Epidermal melanocyte (primary cell): ENCODE results near the gene KRTCAP2.
"Not testable (repeated sequence)": the region's sequence is repeated elsewhere in the genome, so short reads cannot be mapped to it uniquely, and the experiment has no call there.

Experiments
- DNase-seq: peaks from one replicate; pipeline ENCODE4 v3.0.0; 2011; ENCODE audit warnings: low spot score; ENCODE audit not compliant: insufficient read length

Gene KRTCAP2

GRCh38 chr1:155168456-155169210 is 4.5 kb downstream of the KRTCAP2 start:
- no peak for DNase-seq

- not testable (repeated sequence) for DNase-seq
Observed at GRCh38 chr1:155168105-155168445, 5.0 kb downstream of the KRTCAP2 start.

GRCh38 chr1:155167166-155168104 is 5.7 kb downstream of the KRTCAP2 start:
- DNase-seq: peak; percentile 70

- peak; percentile 11 for DNase-seq
Observed at GRCh38 chr1:155166471-155167165, 6.5 kb downstream of the KRTCAP2 start.

GRCh38 chr1:155166051-155166470 is 7.0 kb downstream of the KRTCAP2 start:
- no peak for DNase-seq

- DNase-seq: not testable (repeated sequence)
Observed at GRCh38 chr1:155164625-155165024, 8.5 kb downstream of the KRTCAP2 start.

GRCh38 chr1:155163785-155164184 is 9.3 kb downstream of the KRTCAP2 start:
- not testable (repeated sequence) for DNase-seq

GRCh38 chr1:155162631-155163030 is 10.5 kb downstream of the KRTCAP2 start:
- not testable (repeated sequence) for DNase-seq

GRCh38 chr1:155160128-155160527 is 13.0 kb downstream of the KRTCAP2 start:
- no peak for DNase-seq

GRCh38 chr1:155158991-155159390 is 14.1 kb downstream of the KRTCAP2 start:
- no peak for DNase-seq

- DNase-seq: not testable (repeated sequence)
Observed at GRCh38 chr1:155155996-155156643, 17.0 kb downstream of the KRTCAP2 start.

- DNase-seq: no peak
Observed at GRCh38 chr1:155145491-155145890, 27.6 kb downstream of the KRTCAP2 start.

- DNase-seq: no peak
Observed at GRCh38 chr1:155141749-155142148, 31.4 kb downstream of the KRTCAP2 start.

- no peak for DNase-seq
Observed at GRCh38 chr1:155140630-155140953, 32.5 kb downstream of the KRTCAP2 start.

- DNase-seq: peak; percentile 90
Observed at GRCh38 chr1:155139895-155140629, 33.0 kb downstream of the KRTCAP2 start, which contains the start of gene DPM3. Gene DPM3, minus strand, starts transcription at chr1:155140531. Its CDS starts 291 bp downstream, at chr1:155140240.

- no peak for DNase-seq
Observed at GRCh38 chr1:155137154-155137949, 35.8 kb downstream of the KRTCAP2 start.

- no peak for DNase-seq
Observed at GRCh38 chr1:155136748-155137147, 36.4 kb downstream of the KRTCAP2 start.

- peak; percentile 90 for DNase-seq
Observed at GRCh38 chr1:155135415-155136028, 37.6 kb downstream of the KRTCAP2 start, which contains the start of gene SLC50A1. Gene SLC50A1, plus strand, starts transcription at chr1:155135852. Its CDS starts 60 bp downstream, at chr1:155135912.

GRCh38 chr1:155134880-155135414 is 38.2 kb downstream of the KRTCAP2 start:
- peak; percentile 58 for DNase-seq
